ENCODE data around the gene CUX1.

Gene CUX1

GRCh38 chr7:102287111-102287980, 469.9 kb downstream of the CUX1 start:
- DNase-seq (ENCODE audit: low read depth, low spot score) = peak; percentile 10
- no peak for TF ChIP-seq CTCF (IDR thresholded peaks at IDR 0.05; ENCODE audit: low read depth, low read length)
- H3K4me3 ChIP-seq (ENCODE audit: low read depth, low read length) = peak overlapping the region; percentile 54
- in situ Hi-C loops (cut with HindIII; ENCODE audit: low sequenced_read_pairs) = loop anchor here (10.0 kb wide), 1 partner anchor 127 kb away; no protein-coding TSS in a partner anchor

GRCh38 chr7:102287981-102288278, 470.5 kb downstream of the CUX1 start:
- DNase-seq (ENCODE audit: low read depth, low spot score) = no peak
- no peak for TF ChIP-seq CTCF (IDR thresholded peaks at IDR 0.05; ENCODE audit: low read depth, low read length)
- H3K4me3 ChIP-seq (ENCODE audit: low read depth, low read length) = peak overlapping the region; percentile 54
- in situ Hi-C loops (cut with HindIII; ENCODE audit: low sequenced_read_pairs) = loop anchor here (10.0 kb wide), 1 partner anchor 127 kb away; no protein-coding TSS in a partner anchor

- in situ Hi-C loops (cut with HindIII; ENCODE audit: low sequenced_read_pairs) = loop anchor here (10.0 kb wide), 1 partner anchor 126 kb away; no protein-coding TSS in a partner anchor
- peak; percentile 18 for TF ChIP-seq CTCF (IDR thresholded peaks at IDR 0.05; ENCODE audit: low read depth, low read length)
- DNase-seq (ENCODE audit: low read depth, low spot score) = no peak
- H3K4me3 ChIP-seq (ENCODE audit: low read depth, low read length) = no peak overlapping the region
These were observed 471.0 kb downstream of the CUX1 start for GRCh38 chr7:102288285-102288930.

GRCh38 chr7:102289057-102289456, 471.6 kb downstream of the CUX1 start:
- no peak for DNase-seq (ENCODE audit: low read depth, low spot score)
- in situ Hi-C loops (cut with HindIII; ENCODE audit: low sequenced_read_pairs) = loop anchor here (10.0 kb wide), 1 partner anchor 126 kb away; no protein-coding TSS in a partner anchor
- H3K4me3 ChIP-seq (ENCODE audit: low read depth, low read length) = no peak overlapping the region
- TF ChIP-seq CTCF (IDR thresholded peaks at IDR 0.05; ENCODE audit: low read depth, low read length) = no peak

- DNase-seq (ENCODE audit: low read depth, low spot score) = no peak
- no peak overlapping the region for H3K4me3 ChIP-seq (ENCODE audit: low read depth, low read length)
- in situ Hi-C loops (cut with HindIII; ENCODE audit: low sequenced_read_pairs) = no loop called here
- TF ChIP-seq CTCF (IDR thresholded peaks at IDR 0.05; ENCODE audit: low read depth, low read length) = no peak
These were observed 473.9 kb downstream of the CUX1 start for GRCh38 chr7:102291056-102291915.

GRCh38 chr7:102291916-102292267, 474.5 kb downstream of the CUX1 start:
- in situ Hi-C loops (cut with HindIII; ENCODE audit: low sequenced_read_pairs) = no loop called here
- H3K4me3 ChIP-seq (ENCODE audit: low read depth, low read length) = no peak overlapping the region
- no peak for DNase-seq (ENCODE audit: low read depth, low spot score)
- TF ChIP-seq CTCF (IDR thresholded peaks at IDR 0.05; ENCODE audit: low read depth, low read length) = no peak
